ENCODE measurements around the gene RAB10. TPM values are rescaled to one million over a fixed set of nuclear protein-coding genes. Genes with fewer than 3 reads are reported as not detected.
"Not testable (repeated sequence)": the region's sequence is repeated elsewhere in the genome, so short reads cannot be mapped to it uniquely, and the experiment has no call there.

Gene RAB10
- total and polyA plus RNA-seq, 2 of the 4 experiments (the other 2 are of a cell fraction), result 30.1 to 77.1 TPM

DNA sequence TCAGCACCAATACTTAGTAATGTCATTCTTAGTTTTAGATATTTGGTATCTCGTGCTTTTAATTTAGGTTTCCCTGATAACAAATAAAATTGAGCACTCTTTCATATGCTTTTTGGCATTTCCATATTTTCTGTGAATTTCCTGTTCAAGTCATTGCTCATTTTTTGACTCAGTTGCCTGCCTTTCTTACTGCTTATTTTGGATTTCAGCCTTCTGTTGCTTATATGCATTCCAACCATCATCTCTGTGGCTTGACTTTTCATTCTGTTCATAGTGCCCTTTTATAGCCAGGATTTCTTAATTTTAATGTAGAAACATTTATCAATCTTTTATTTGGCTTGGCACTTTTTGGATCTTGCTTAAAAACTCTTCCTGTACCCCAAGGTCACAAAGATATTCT is 37.0 kb upstream of the RAB10 start:
- TF ChIP-seq CHD1 (IDR thresholded peaks at IDR 0.05; ENCODE audit: low read depth, low read length), result no peak
- TF ChIP-seq, protein P1, sequence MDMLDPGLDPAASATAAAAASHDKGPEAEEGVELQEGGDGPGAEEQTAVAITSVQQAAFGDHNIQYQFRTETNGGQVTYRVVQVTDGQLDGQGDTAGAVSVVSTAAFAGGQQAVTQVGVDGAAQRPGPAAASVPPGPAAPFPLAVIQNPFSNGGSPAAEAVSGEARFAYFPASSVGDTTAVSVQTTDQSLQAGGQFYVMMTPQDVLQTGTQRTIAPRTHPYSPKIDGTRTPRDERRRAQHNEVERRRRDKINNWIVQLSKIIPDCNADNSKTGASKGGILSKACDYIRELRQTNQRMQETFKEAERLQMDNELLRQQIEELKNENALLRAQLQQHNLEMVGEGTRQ (IDR thresholded peaks at IDR 0.05; ENCODE audit: low read depth, low read length), result no peak
- Histone ChIP-seq H3K14ac (replicated peaks; ENCODE audit: low read depth, low read length) (no peak overlapping the region), H3K36me3 (ENCODE audit: control insufficient read depth, insufficient read depth, low read length) (no peaks in the 10 kb centered on the region), H3K4me2 (ENCODE audit: low read depth, low read length) (no peak overlapping the region), H3K4me1 (ENCODE audit: control insufficient read depth, insufficient read depth, low read length) (peaks cover 2% of the 10 kb centered on the region; the same call in 1 of the 2 replicates), H2BK120ac (ENCODE audit: low read depth, low read length) (no peak overlapping the region), H2BK20ac (ENCODE audit: low read depth, low read length) (no peak overlapping the region), H4K91ac (ENCODE audit: insufficient read depth, low read depth, low read length) (no peak overlapping the region), H3K4me3 (ENCODE audit: insufficient read depth, low read depth, low read length) (no peak overlapping the region), H3K18ac (ENCODE audit: low read depth, low read length) (no peak overlapping the region), H3K23ac (ENCODE audit: low read depth, low read length) (no peak overlapping the region), H4K8ac (ENCODE audit: low read depth in 2 of 2, low read length in 2 of 2) (no peak overlapping the region), H2AK9ac (replicated peaks; ENCODE audit: low read depth, low read length, poor library complexity) (no peak overlapping the region), H3K27me3 (ENCODE audit: control insufficient read depth, insufficient read depth, low read length) (peaks cover 2% of the 10 kb centered on the region; the same call in 1 of the 2 replicates), H3K79me1 (ENCODE audit: low read depth in 1 of 2, low read length in 2 of 2) (no peaks in the 10 kb centered on the region), H2AFZ (replicated peaks; ENCODE audit: low read length, poor library complexity) (no peak overlapping the region), H2BK15ac (ENCODE audit: low read depth, low read length) (no peak overlapping the region), H2BK5ac (ENCODE audit: low read depth, low read length, poor library complexity, severe bottlenecking) (no peak overlapping the region), H4K5ac (ENCODE audit: low read depth, low read length) (no peak overlapping the region), H3K27ac (ENCODE audit: insufficient read depth, low read length) (no peak overlapping the region), H3K56ac (ENCODE audit: extremely low read depth, insufficient read depth, low read length) (no peak overlapping the region), H3K9me3 (ENCODE audit: control insufficient read depth, insufficient read depth, low read length) (no peaks in the 10 kb centered on the region), H2AK5ac (ENCODE audit: low read depth, low read length) (no peak overlapping the region), H4K20me1 (ENCODE audit: insufficient read depth, low read length) (no peaks in the 10 kb centered on the region), H3K4ac (ENCODE audit: low read depth, low read length) (no peak overlapping the region), H3K9me1 (ENCODE audit: insufficient read depth, low read length) (peaks cover 3% of the 10 kb centered on the region; the same call in 1 of the 2 replicates), H3K9ac (ENCODE audit: low read depth, low read length) (no peak overlapping the region)
- ChIA-PET POLR2A (ENCODE audit: unreplicated experiment) (no interaction called here), CTCF (no interaction called here)
- ATAC-seq (ENCODE audit: low read depth) (no peak), DNase-seq (no peak)
- intact Hi-C loops (cut with micrococcal nuclease), result loop anchor here (2.0 to 10.0 kb wide), 2 partner anchors 38 to 88 kb away; partner anchors contain the start of gene RAB10
- no CpG with 5 or more reads among the region's 1 CpG for WGBS, 2 experiments (ENCODE audit: extremely low coverage in 2 of 2, insufficient read length in 1 of 2)
- dilution Hi-C loops (cut with HindIII; ENCODE audit: low sequenced_read_pairs, unreplicated experiment), result no loop called here
- no TSS peak for BruUV-seq (replicated peaks)
- in situ Hi-C loops (cut with MboI; ENCODE audit: low sequenced_read_pairs), result no loop called here

DNA sequence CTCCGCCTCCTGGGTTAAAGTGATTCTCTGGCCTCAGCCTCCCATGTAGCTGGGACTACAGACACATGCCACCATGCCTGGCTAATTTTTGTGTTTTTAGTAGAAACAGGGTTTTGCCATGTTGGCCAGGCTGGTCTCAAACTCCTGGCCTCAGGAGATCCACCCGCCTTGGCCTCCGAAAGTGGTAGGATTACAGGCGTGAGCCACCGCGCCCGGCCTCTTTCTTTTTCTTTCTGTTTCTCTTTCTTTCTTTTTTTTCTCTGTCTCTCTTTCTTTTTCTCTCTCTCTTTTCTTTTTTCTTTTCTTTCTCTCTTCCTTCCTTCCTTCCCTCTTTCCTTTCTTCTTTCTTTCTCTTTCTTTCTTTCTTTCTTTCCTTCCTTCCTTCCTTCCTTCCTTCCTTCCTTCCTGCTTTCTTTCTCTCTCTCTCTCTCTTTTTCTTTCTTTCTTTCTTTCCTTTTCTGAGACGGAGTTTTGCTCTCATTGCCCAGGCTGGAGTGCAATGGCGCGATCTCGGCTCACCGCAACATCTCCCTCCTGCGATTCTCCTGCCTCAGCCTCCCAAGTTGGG is 35.0 kb upstream of the RAB10 start:
- H3K23ac ChIP-seq (ENCODE audit: low read depth, low read length); H4K91ac ChIP-seq (ENCODE audit: insufficient read depth, low read depth, low read length); H3K27ac ChIP-seq (ENCODE audit: insufficient read depth, low read length); H3K9me3 ChIP-seq (ENCODE audit: control insufficient read depth, insufficient read depth, low read length); in situ Hi-C loops (cut with MboI; ENCODE audit: low sequenced_read_pairs); H4K5ac ChIP-seq (ENCODE audit: low read depth, low read length); H2BK15ac ChIP-seq (ENCODE audit: low read depth, low read length); H4K20me1 ChIP-seq (ENCODE audit: insufficient read depth, low read length); H3K18ac ChIP-seq (ENCODE audit: low read depth, low read length); dilution Hi-C loops (cut with HindIII; ENCODE audit: low sequenced_read_pairs, unreplicated experiment); H2BK120ac ChIP-seq (ENCODE audit: low read depth, low read length); POLR2A ChIA-PET (ENCODE audit: unreplicated experiment); H3K4me1 ChIP-seq (ENCODE audit: control insufficient read depth, insufficient read depth, low read length); H3K9ac ChIP-seq (ENCODE audit: low read depth, low read length); H3K4me3 ChIP-seq (ENCODE audit: insufficient read depth, low read depth, low read length); BruUV-seq (replicated peaks); H2AK9ac ChIP-seq (replicated peaks; ENCODE audit: low read depth, low read length, poor library complexity); DNase-seq; H3K9me1 ChIP-seq (ENCODE audit: insufficient read depth, low read length); H3K27me3 ChIP-seq (ENCODE audit: control insufficient read depth, insufficient read depth, low read length); CTCF ChIA-PET; H2AFZ ChIP-seq (replicated peaks; ENCODE audit: low read length, poor library complexity); H2BK20ac ChIP-seq (ENCODE audit: low read depth, low read length); H3K79me1 ChIP-seq (ENCODE audit: low read depth in 1 of 2, low read length in 2 of 2); H2BK5ac ChIP-seq (ENCODE audit: low read depth, low read length, poor library complexity, severe bottlenecking); ATAC-seq (ENCODE audit: low read depth); H3K14ac ChIP-seq (replicated peaks; ENCODE audit: low read depth, low read length); H4K8ac ChIP-seq (ENCODE audit: low read depth in 2 of 2, low read length in 2 of 2); H3K36me3 ChIP-seq (ENCODE audit: control insufficient read depth, insufficient read depth, low read length); H3K4ac ChIP-seq (ENCODE audit: low read depth, low read length); H3K56ac ChIP-seq (ENCODE audit: extremely low read depth, insufficient read depth, low read length); H2AK5ac ChIP-seq (ENCODE audit: low read depth, low read length); H3K4me2 ChIP-seq (ENCODE audit: low read depth, low read length): not testable (repeated sequence)
- intact Hi-C loops (cut with micrococcal nuclease), result loop anchor here (10.0 kb wide), 1 partner anchor 86 kb away; no protein-coding TSS in a partner anchor
- 96% methylated on average over 7 of the region's 13 CpGs; no CpG with 5 or more reads in 1 of the 2 experiments for WGBS, 2 experiments (ENCODE audit: extremely low coverage in 2 of 2, insufficient read length in 1 of 2)
